Colonic mucosa (tissue), 4 donors: ENCODE measurements around the gene DLK2. TPM values are rescaled to one million over a fixed set of nuclear protein-coding genes. Genes with fewer than 3 reads are reported as not detected.

Experiments used
- DNase-seq: peaks from one replicate; pipeline ENCODE4 v3.0.0-alpha.2; 2020
- H3K27ac ChIP-seq: fragments of 200-600 bp; one replicate; pipeline ENCODE4 v1.8.0; 2021
- H3K27me3 ChIP-seq: fragments of 200-600 bp; one replicate; pipeline ENCODE4 v1.8.0; 2021
- H3K36me3 ChIP-seq: fragments of 200-600 bp; one replicate; pipeline ENCODE4 v1.8.0; 2021
- H3K4me1 ChIP-seq: fragments of 200-600 bp; one replicate; pipeline ENCODE4 v1.8.0; 2021; ENCODE audit warnings: mild to moderate bottlenecking
- H3K4me3 ChIP-seq: fragments of 200-600 bp; one replicate; pipeline ENCODE4 v1.8.0; 2021
- H3K9ac ChIP-seq, 2 donors: one replicate each; pipeline ENCODE4 v1.7.0; 2013; ENCODE audit warnings: control low read depth in 2 of 2, low read depth in 2 of 2, low read length in 2 of 2
- H3K9me3 ChIP-seq: fragments of 200-600 bp; one replicate; pipeline ENCODE4 v1.8.0; 2021
- intact Hi-C: fragments of 100-400 bp; cut with DNase I; formaldehyde crosslinking; loops from one replicate; pipeline ENCODE4 v1.14.1; 2022
- total RNA-seq, 2 donors: library from RNA; stranded (reverse); fragmentation: NEBNext Ultra II Directional in 1 of 2; extraction: Animal tissue kit (Norgen Biotek cat#: 25700) in 1 of 2; gene quantifications; one replicate each; pipeline ENCODE4 v1.2.1, GENCODE V29; 2021
- TF ChIP-seq, protein P1 (sequence below): fragments of 200-600 bp; IDR thresholded peaks from one replicate; pipeline ENCODE4 v1.8.0; 2022; ENCODE audit warnings: antibody characterized with exemption, mild to moderate bottlenecking
- donor health status: healthy.
- donor health status: DM: no; HTN: no; CAD: no.
- donor health status: DM: no; HTN: no; CAD: no.

The DLK2 gene
- total RNA-seq, 2 donors from 2014 or later = 0.19 to 0.22 TPM

DNA sequence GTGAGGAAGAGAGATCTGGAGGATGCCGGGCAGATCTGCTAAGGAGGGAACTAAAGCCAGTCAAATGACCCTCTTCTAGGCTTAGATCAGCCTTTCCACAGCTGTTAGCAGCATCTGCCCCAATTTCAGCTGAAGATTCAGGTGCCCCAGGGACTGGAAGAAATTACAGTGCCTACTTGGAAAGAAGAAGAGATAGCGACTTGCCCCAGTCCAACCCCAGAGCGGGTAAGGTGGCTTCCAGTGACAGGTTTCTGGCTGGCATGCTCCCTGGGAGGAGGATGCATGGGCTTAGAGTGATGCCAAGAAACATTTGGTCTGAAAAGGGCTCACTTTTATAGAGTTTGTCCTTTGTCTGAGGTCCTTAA lies 22.6 kb upstream of the DLK2 start:
- H3K27me3 ChIP-seq = no peaks in the 10 kb centered on the region
- intact Hi-C loops = no loop called here
- H3K36me3 ChIP-seq = no peaks in the 10 kb centered on the region
- H3K4me1 ChIP-seq = no peaks in the 10 kb centered on the region
- peak overlapping the region; percentile 70 to 74 for H3K9ac ChIP-seq
- H3K27ac ChIP-seq = peak overlapping the region; percentile 72
- H3K9me3 ChIP-seq = no peaks in the 10 kb centered on the region
- TF ChIP-seq, protein P1, sequence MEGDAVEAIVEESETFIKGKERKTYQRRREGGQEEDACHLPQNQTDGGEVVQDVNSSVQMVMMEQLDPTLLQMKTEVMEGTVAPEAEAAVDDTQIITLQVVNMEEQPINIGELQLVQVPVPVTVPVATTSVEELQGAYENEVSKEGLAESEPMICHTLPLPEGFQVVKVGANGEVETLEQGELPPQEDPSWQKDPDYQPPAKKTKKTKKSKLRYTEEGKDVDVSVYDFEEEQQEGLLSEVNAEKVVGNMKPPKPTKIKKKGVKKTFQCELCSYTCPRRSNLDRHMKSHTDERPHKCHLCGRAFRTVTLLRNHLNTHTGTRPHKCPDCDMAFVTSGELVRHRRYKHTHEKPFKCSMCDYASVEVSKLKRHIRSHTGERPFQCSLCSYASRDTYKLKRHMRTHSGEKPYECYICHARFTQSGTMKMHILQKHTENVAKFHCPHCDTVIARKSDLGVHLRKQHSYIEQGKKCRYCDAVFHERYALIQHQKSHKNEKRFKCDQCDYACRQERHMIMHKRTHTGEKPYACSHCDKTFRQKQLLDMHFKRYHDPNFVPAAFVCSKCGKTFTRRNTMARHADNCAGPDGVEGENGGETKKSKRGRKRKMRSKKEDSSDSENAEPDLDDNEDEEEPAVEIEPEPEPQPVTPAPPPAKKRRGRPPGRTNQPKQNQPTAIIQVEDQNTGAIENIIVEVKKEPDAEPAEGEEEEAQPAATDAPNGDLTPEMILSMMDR = no peak
- peak overlapping the region; percentile 86 for H3K4me3 ChIP-seq
- DNase-seq = no peak

DNA sequence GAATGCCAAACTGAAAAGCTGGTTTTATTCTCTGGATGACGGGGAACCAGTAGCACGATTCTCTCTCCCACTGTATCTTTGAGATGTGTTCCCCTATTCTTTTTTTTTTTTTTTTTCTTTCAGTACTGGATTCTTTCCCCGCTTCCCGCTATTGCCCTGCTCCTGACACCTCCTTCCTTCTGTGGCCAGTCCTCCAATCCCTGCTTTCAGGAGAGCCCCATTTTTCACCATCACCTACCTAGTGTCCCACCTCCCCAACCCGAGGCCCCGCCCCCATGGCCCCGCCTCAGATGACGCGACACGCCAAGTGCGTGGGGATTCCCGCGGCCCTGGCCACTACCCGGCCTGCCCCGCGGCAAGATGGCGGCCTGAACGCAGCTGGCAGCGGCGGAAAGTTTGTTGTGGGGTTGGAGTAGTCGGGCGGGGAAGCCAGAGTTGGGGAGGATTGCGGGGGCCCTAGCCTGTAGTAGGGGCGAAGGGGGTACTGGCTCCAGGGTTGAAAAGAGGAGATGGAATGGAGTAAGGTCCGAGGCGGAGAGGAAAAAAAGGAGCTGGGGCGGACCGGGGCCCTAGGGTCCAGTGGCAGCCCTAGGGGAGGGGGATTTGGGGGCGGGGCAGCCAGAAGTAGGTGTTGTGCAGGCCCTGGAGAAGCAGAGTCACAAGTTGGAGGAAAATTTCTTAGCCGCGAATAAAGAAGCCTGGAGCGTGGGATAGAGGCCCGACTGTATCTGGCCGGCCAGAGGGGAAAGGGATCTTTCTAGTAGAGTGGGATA lies 22.1 kb upstream of the DLK2 start, which contains the start of gene TJAP1:
Gene TJAP1, plus strand, starts transcription at position 336 of the 773 bp plus-strand sequence. CDS start 21,432 bp downstream, outside the sequence.
- TF ChIP-seq, protein P1 = no peak
- H3K27me3 ChIP-seq = no peaks in the 10 kb centered on the region
- no peaks in the 10 kb centered on the region for H3K9me3 ChIP-seq
- peak within 1 kb of the TSS; percentile 70 to 74 for H3K9ac ChIP-seq
- H3K4me3 ChIP-seq = peak within 1 kb of the TSS; percentile 86
- H3K27ac ChIP-seq = peak within 1 kb of the TSS; percentile 72
- no peaks in the 10 kb centered on the region for H3K36me3 ChIP-seq
- intact Hi-C loops = no loop called here
- H3K4me1 ChIP-seq = no peaks in the 10 kb centered on the region
- DNase-seq = peak; percentile 98

DNA sequence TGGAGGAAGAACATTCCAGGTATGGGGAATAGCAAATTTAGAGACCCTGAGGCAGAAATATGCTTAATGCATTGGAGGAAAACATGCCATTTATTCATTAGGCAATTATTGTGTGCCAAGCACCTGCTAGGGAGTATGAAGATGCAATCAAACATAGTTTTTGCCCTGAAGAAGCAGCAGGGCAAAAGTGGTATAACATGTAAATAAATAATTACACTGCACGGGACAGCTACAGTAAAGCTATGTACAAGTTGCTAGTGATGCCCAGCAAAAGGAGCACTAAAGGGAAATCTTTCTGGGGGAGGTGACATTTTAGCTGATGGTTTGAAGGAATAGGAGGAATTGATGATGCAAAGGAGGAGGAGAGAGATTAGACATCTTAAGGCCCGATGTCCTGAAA lies 21.4 kb upstream of the DLK2 start:
- intact Hi-C loops = no loop called here
- H3K36me3 ChIP-seq = no peaks in the 10 kb centered on the region
- H3K4me3 ChIP-seq = peak overlapping the region; percentile 86
- H3K27ac ChIP-seq = no peak overlapping the region
- TF ChIP-seq, protein P1 = no peak
- DNase-seq = no peak
- no peak overlapping the region for H3K9ac ChIP-seq
- H3K27me3 ChIP-seq = no peaks in the 10 kb centered on the region
- H3K9me3 ChIP-seq = no peaks in the 10 kb centered on the region
- no peaks in the 10 kb centered on the region for H3K4me1 ChIP-seq

DNA sequence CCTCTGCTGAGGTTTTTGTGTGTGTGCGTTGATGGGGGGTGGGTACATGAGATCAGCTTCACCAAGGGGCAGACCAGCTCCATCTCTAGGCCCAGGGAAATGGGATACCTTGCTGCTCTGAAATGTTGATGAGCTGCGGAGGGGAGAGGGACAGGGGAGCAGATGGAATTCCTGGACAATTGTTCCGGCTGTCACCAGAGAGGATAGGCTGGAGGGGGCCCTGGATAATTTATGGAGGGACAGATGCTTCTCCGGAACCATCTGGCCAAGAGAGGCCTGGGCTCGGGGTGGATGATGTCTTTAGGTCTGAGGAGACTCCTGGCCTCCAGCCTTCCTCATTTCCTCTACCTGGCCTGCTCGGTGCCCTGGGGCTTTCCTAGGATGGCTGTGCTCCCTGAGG lies 20.2 kb upstream of the DLK2 start:
- intact Hi-C loops = no loop called here
- H3K9me3 ChIP-seq = no peaks in the 10 kb centered on the region
- H3K4me1 ChIP-seq = no peaks in the 10 kb centered on the region
- H3K36me3 ChIP-seq = no peaks in the 10 kb centered on the region
- H3K27ac ChIP-seq = no peak overlapping the region
- TF ChIP-seq, protein P1 = no peak
- H3K9ac ChIP-seq = no peak overlapping the region
- DNase-seq = no peak
- no peak overlapping the region for H3K4me3 ChIP-seq
- no peaks in the 10 kb centered on the region for H3K27me3 ChIP-seq

DNA sequence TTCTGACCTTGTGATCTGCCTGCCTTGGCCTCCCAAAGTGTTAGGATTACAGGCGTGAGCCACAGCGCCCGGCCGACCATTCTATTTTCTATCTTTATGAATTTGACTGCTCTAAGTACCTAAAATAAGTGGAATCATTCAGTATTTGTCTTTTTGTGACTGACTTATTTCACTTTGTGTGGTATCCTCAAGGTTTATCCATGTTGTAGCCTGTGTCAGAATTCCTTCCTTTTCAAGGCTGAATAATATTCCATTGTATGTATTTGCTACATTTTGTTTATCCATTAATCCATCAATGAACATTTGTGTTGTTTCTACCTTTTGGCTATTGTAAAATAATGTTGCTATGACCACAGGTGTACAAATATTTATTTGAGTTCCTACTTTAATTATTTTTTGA lies 17.2 kb upstream of the DLK2 start:
- H3K4me1 ChIP-seq = no peaks in the 10 kb centered on the region

More for the DNA sequence above, 17.2 kb upstream of the DLK2 start:
- intact Hi-C loops = no loop called here
- TF ChIP-seq, protein P1 = no peak
- no peak for DNase-seq
- no peak overlapping the region for H3K9ac ChIP-seq
- H3K27me3 ChIP-seq = no peaks in the 10 kb centered on the region
- no peaks in the 10 kb centered on the region for H3K36me3 ChIP-seq
- no peak overlapping the region for H3K4me3 ChIP-seq
- no peaks in the 10 kb centered on the region for H3K9me3 ChIP-seq
- no peak overlapping the region for H3K27ac ChIP-seq
